Esophagus muscularis mucosa (tissue), 2 donors: ENCODE measurements around the gene TBC1D2.

Source experiments
- EP300 ChIP-seq: sonication (generic); formaldehyde crosslinking; IDR thresholded peaks from one replicate; pipeline ENCODE4 v1.6.1; 2017; ENCODE audit warnings: antibody characterized with exemption
- POLR2A ChIP-seq: fragments of 450-650 bp; IDR thresholded peaks from one replicate; pipeline ENCODE4 v1.6.1; 2017; ENCODE audit warnings: antibody characterized with exemption, moderate library complexity, mild to moderate bottlenecking, low read depth

DNA sequence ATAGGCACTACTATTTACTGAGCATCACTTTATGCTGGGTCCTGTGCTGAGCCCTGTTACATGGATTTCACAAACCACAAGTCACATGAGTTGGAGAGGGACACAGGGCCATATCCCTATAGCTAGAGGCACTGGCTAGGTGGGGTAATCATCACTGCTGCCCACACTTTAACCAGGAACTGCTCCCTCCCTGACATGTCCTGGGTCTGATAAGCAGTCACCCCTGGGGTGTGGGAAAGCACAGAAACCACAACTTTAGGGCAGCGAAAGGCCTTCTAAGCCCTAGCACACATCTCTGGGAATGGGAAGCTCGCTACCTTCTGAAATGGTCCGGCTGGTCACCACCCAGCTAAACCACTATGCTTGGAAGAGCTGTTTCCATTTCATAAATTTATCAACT, 15.0 kb downstream of the TBC1D2 start:
- TF ChIP-seq POLR2A, result no peak
- TF ChIP-seq EP300, result no peak
